Myocyte (in vitro differentiated cells): ENCODE data around the gene SULT2A1. TPM values are rescaled to one million over a fixed set of nuclear protein-coding genes. Genes with fewer than 3 reads are reported as not detected.
"Not testable (repeated sequence)": the region's sequence is repeated elsewhere in the genome, so short reads cannot be mapped to it uniquely, and the experiment has no call there.

Experiments
- DNase-seq: peaks from one replicate; pipeline ENCODE4 v3.0.0-alpha.2; 2012; ENCODE audit warnings: low read depth
- polyA plus RNA-seq: library from polyadenylated mRNA; unstranded; fragments of >200 nt; gene quantifications from one replicate; pipeline ENCODE4 v1.2.1, GENCODE V29; 2012; ENCODE audit warnings: missing spikeins
- total RNA-seq: library from RNA; depleted of rRNA; stranded (reverse); fragments of >200 nt; gene quantifications from 2 replicates; pipeline ENCODE4 v1.2.3, GENCODE V29; 2014

Gene SULT2A1, protein sequence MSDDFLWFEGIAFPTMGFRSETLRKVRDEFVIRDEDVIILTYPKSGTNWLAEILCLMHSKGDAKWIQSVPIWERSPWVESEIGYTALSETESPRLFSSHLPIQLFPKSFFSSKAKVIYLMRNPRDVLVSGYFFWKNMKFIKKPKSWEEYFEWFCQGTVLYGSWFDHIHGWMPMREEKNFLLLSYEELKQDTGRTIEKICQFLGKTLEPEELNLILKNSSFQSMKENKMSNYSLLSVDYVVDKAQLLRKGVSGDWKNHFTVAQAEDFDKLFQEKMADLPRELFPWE
- total RNA-seq: not detected in 2 replicates
- polyA plus RNA-seq: not detected

DNA sequence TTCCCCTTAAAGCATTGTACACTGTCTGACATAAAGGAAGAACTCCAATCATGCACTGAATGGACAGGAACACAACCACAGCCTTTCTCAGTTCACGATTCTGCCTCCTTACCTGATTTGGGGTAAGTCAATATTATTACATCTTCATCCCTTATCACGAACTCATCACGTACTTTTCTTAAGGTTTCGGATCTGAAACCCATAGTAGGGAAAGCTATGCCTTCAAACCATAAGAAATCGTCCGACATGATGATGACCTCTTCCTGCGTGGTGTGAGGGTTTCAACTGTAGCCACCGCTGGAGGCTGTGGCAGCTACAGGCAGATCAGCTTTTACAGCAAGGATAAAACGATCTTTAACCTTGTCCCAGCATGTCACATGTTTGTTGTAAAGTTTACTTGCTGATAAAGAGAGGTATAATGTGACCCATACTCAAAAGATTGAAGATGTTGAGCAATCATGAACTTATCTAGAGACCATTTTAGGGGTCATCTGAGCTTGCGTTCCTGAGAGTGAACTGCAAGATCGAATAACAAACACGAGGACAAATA is at the start of gene SULT2A1:
Gene SULT2A1 (minus strand): TSS at position 306 of the 550 bp plus-strand sequence. CDS start 58 bp downstream, at position 248.
- DNase-seq: no peak

DNA sequence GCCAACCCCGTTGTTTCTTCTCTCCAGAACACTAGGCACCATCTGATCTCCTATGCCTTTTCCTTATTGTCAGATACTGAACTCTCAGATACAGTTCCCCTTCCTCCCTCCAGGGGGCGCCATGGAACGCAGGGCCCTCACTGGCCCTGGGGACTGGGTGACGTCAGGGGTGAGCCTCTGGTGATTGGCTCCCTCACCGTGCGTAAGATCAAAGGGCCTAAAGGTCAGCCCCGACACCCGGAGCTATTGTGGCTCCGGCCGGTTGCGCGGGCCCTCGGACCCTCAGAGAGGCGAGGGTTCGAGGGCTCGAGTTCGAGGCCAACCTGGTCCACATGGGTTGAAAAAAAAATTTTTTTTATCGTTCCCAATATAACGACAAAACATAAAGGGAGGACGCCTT is 42.5 kb upstream of the SULT2A1 start:
- DNase-seq: not testable (repeated sequence)

DNA sequence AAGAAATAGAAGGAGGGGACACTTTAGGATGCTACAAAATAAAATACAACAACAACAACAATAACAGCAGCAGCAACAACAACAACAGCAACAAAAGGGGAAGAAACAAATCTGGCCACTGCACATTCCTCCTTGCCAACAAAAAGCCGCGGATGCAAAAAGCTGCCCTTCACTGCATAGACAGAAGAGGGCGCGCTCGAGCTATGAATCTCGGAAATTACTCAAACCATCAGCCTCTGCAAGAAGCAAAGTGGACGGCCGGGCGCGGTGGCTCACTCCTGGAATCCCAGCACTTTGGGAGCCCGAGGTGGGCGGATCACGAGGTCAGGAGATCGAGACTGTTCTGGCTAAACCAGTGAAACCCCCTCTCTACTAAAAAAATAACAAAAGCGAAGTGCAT is 34.0 kb upstream of the SULT2A1 start:
- not testable (repeated sequence) for DNase-seq

DNA sequence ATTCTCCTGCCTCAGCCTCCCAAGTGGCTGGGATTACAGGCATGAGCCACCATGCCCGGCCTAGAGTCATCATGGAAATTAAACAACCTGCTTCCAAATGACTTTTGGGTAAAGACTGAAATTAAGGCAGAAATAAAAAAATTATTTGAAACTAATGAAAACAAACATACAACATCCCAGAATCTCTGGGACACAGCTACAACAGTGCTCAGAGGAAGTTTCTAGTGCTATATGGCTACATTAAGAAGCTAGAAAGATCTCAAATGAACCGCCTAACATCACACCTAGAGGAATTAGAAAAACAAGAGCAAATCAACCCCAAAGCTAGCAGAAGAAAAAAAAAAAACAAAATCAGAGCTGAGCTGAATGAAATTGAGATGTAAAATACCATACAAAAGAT is 24.1 kb upstream of the SULT2A1 start:
- DNase-seq: not testable (repeated sequence)

DNA sequence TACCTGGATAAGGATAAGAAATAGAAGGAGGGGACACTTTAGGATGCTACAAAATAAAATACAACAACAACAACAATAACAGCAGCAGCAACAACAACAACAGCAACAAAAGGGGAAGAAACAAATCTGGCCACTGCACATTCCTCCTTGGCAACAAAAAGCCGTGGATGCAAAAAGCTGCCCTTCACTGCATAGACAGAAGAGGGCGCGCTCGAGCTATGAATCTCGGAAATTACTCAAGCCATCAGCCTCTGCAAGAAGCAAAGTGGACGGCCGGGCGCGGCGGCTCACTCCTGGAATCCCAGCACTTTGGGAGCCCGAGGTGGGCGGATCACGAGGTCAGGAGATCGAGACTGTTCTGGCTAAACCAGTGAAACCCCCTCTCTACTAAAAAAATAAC is 23.2 kb upstream of the SULT2A1 start:
- DNase-seq: not testable (repeated sequence)

DNA sequence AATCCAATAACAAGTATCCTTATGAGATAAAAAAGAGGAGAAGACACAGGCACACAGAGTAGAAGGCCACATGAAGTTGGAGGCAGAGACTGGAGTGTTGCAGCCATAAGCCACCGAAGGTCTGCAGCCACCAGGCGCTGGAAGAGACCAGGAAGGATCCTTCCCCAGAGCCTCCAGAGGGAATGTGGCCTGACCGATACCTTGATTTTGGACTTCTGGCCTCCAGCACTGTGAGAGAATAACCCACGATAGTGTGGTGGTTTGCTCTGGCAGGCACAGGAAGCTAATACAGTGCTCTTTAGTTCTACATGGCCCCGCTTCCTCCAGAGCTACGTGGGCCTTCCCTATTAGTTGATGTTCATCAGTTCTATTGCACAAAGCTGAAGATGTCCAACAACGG is 15.3 kb upstream of the SULT2A1 start:
- no peak for DNase-seq

DNA sequence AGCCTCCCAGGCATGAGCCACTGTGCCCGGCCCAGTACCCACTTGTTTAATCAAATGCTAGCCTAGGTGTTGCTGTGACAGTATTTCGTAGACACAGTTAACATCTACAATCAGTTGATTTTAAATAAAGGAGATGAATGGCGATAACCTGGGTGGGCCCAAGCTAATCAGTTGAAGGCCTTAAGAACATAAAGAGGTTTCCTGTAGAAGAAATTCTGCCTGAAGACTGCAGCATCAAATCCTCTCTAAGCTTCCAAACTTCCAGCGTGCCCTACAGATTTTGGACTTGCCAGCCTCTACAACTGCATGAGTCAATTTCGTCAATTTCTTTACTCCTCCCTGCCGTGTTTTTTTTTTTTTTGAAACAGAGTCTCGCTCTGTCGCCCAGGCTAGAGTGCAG is 13.2 kb upstream of the SULT2A1 start:
- DNase-seq: no peak

DNA sequence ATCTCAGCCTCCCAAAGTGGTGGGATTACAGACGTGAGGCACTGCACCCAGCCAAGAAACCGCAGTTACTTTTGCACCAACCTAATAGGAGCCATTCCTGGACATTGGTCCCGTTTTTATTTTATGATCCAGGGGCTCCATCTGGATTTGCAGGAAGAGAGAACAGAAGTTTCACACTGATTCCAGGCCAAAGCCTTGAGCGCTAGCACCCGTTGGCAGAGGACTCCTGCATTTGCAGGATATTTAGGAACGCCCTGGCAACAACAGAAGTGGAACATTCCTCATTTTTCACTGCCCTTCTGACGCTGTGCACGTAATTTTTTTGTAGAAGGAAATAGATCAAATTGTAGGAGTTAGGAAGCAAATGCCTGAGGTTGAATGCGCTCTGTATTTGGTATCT is 11.7 kb upstream of the SULT2A1 start:
- no peak for DNase-seq

DNA sequence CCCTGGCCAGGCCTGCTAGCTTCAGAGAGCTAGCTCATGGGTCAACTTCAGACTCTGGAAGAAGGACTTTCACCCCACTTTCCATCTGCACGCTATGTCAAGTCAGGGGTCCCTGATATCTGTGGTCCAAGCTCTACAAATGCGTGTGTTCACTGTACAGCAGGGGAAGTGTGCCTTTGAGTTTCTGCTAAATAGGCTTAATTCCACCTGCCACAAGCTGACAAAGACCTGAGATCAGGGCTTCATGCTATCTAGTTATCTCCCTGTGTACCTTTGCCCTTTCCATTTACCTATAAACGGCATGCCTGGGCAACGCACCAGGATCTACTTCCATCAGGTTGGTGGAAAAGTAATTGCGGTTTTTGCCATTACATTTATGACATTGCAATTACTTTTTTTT is 10.7 kb upstream of the SULT2A1 start:
- DNase-seq: no peak

DNA sequence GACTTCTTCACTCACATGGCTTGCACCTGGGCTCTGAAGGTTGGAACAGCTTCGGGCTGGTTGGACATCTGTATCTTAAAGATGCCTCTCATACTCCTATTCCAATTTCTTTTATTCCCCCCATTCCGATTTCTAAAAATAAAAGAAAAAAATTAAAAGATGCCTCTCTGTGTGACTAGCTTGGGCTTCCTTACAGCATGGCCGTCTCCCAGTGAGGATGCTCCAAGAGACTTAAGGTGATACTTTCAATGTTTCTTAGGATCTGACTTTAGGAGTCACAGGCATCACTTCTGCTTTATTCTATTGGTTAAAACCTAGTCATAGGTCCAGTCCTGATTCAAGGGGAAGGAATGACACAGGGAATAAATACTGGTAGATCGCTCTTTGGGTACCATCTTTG is 9.9 kb upstream of the SULT2A1 start:
- DNase-seq: no peak

DNA sequence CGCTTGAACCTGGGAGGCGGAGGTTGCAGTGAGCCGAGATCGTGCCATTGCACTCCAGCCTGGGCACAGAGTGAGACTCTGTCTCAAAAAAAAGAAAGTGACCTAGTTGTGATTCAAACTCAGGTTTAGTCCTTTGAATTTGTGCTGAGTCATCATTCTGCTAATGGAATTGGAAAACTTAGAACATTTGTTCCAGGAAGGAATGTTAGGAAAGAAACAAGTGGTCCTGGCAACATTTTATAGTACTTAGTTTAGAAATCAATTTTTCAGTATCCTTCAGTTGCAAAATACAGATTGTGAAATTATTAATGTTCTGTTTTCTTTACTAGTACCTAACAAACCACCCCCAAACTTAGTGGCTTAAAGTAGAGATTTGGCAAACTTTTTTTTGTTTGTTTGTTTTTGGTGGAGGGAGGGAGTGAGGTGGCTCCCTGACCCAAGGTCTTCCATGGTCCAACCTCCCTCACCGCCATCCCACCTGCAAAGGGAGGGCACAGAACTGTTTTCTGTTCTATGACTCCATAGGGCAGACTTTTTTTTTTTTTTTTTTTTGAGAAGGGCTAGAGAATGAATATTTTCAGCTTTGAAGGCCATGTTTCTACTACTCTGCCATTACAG is 9.2 kb upstream of the SULT2A1 start:
- no peak for DNase-seq

DNA sequence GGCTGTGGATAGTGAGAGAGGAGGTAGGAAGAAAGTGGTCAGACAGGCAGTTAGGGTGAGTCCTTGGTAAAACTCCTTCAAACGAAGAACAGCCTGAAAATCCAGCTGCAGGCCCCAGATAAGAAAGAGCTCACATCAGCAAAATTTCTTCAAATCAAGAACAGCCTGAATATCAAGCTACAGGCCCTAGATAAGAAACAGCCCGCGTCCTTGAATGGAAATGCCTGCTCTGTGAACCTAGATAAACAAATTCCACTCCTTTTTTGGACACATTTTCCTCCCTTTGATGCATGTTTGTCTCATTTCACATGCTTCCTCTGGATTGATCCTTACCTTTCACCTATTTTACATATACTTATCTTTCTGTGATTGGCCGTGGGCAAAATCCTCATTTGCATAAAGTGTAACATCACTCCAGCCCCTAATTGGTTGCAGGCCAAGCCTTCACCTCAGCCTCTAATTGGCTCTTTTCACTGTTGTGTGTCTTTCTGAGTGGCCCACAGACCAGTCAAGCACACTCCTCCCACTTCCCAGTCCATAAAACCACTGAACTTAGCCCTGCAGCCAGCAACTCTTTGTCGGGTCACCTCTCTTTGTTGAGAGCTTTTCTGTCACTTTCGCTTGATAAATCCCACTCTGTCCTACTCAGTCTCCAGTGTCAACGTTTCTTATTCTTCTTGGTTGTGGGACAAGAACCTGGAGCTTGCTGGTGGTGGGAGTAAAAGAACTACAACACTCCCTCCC is 6.0 kb upstream of the SULT2A1 start:
- no peak for DNase-seq

DNA sequence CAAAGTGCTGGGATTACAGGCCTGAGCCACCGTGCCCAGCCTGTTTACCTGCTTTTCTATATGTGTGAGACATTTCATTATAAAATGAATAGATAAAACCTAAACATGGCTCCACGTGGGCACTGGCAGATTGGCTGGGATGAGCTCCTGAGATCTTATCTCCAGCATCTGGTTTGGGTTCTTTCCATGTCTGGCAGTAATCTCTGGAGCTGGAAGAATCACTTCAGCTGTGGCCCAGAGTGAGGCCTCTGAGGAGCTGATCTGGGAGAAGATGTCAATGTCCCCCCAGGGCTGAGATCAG is 5.5 kb upstream of the SULT2A1 start:
- DNase-seq: no peak

DNA sequence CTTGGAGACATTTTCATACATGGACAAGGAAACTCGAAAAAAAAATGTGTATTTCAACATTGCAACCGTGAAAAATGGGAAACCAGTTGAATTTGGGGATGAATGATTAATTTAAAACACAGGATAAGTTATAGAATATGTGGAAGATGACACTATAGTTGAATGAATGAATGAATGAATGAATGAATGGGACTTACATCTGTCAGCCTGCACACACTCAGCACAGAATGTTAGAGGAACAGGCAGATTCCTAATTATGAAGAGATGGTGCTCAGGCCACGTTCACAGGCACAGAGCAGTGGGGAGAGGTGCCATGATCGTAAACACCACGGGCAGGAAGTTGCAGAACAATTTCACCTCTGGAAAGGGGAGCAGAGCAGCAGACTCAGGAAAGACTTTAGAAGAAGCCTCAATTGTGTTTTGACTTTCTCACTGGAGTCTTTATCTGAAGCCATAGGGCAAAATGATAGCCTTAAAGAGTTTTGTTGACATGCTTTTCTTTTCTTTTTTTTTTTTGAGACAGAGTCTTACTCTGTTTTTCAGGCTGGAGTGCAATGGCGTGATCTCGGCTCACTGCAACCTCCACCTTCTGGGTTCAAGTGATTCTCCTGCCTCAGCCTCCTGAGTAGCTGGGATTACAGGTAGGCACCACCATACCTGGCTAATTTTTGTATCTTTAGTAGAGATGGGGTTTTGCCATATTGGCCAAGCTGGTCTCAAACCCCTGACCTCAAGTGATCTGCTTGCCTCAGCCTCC is 4.9 kb upstream of the SULT2A1 start:
- no peak for DNase-seq

DNA sequence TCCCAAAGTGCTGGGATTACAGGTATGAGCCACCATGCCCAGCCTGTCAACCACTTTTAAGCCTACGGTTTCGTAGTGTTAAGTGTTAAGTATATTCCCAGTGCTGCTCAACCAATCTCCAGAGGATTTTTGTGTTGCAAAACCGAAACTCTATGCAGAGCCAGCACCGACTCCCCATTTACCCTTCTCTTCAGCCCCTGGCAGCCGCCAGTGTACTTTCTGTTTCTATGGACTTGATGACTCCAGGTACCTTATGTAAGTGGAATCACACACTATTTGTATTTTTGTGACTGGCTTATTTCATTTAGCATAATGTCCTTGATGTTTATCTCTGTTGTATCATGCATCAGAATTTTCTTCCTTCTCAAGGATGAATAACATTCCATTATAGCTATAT is 1.1 kb downstream of the SULT2A1 start:
- no peak for DNase-seq

DNA sequence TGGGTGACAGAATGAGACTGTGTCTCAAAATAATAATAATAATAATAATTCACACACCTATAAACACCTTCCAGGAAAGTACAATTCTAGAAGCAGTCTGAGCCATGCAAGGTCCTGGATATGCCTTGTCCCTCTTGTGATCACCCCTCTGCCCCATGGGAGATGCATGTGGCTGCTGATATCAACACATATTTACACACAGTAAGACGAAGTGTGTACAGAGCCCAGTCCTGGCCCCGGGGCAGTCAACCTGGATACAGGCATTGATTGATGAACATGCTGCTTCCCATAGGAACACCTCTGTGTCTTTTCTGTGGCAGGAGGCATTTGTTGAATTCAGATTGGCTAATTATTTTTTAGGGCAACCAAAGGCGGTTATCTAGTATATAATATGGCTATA is 3.2 kb downstream of the SULT2A1 start:
- no peak for DNase-seq

DNA sequence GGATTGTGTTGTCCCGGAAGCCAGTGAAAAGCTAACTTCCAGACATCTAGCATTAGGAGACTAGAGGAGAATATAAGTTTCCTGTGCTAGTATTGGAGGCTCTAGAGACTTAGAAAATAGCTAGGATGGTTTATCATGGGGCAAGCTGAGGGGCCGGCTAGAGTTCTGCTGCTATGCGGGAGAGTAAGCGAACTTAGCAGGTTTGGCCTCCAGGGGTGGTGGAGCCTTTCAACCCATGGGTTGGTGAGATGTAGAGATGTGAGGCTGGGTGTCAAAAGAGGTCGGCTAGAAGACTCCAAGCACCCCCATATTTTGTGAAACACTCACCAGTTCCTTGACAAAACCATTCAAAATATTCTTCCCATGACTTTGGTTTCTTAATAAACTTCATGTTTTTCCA is 4.4 kb downstream of the SULT2A1 start:
- DNase-seq: no peak

DNA sequence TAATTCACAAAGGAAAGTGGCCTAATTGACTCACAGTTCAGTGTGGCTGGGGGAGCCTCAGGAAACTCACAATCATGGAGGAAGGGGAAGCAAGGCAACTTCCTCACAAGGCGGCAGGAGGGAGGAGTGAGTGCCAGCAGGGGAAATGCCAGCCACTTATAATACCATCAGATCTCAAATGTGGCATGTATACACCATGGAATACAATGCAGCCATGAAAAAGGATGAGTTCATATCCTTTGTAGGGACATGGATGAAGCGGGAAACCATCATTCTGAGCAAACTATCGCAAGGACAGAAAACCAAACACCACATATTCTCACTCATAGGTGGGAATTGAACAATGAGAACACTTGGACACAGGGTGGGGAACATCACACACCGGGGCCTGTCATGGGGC is 6.7 kb downstream of the SULT2A1 start:
- not testable (repeated sequence) for DNase-seq

DNA sequence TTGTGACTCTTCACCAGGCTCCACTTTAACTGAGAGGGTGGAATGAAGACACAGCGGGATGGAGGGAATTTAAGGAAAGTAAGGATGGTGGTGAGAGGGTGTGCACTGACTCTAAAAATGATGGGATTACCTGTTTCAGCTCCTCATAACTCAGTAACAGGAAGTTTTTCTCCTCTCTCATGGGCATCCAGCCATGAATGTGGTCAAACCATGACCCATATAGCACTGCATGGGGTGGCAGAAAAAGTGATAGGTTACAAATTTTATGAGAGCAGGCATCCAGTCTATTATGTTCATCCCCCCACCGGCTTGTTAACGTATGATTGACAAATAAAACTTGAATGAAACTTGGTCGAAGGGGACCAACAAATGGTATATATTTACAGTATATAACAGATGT is 7.2 kb downstream of the SULT2A1 start:
- no peak for DNase-seq

DNA sequence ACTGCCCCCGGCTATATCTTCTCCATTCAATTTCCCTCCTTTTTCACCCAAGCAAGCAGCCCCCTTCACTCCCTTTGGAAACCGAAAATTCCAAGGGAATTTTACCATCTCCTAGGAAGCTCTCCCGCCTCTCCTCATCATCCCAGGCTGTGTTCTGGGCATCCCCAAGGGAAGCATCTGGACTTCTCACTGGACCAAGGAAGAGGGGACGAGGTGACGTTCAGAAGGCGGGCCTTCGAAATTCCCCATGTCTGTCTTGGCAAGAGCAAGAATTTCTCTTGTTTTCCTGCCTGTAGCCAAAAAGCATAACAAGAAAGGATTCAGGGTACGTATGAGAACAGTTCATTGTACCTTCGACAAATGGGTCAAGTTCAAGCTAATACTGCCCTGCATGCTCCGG is 20.9 kb downstream of the SULT2A1 start:
- no peak for DNase-seq

DNA sequence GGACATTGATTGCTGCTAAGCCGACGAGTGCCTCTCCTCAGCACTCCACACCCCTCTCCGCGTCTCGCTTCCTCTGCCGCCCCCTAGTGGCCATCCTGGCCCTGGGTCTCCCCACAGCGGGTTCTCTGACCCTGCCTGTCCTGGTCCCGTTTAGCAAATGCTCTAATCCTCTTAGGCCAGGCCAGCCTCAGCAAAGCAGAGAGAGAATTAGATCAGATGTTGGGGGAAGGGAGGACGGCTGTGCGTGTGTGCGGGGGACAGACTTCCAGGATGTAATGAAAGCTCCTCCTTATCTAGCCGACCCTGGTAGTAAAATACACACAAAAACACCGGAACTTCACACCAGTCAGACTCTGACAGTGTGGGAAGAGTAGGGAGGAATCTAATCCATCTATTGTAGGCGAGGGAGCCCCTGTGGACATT is 22.6 kb downstream of the SULT2A1 start:
- peak; percentile 86 for DNase-seq

DNA sequence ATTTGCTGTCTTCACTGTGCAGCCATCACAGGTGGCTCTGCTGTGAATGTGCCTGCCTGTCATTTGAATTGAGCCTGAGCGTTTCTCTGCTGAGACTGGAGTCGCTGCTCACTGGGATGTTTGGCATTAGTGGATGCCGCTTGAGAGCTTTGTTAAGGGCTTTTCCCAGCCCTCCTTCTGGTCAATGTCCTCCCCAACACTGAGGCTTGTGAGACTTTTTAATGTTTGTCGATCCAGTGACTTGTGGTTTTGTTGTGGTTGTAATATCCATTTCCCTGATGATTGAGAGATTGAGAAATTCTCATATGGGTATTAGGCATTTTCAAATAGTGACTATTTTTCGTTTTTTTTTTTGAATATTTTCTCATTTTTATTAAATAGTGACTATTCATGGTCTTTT is 24.5 kb downstream of the SULT2A1 start:
- DNase-seq: no peak
